Measurements from ENCODE around the gene SLC35E1.
"Not testable (repeated sequence)": the region's sequence is repeated elsewhere in the genome, so short reads cannot be mapped to it uniquely, and the experiment has no call there.

Gene SLC35E1

GRCh38 chr19:16522559-16523377 is 49.4 kb downstream of the SLC35E1 start:
- DNase-seq (ENCODE audit: low spot score), result no peak

- DNase-seq (ENCODE audit: low spot score), result no peak
Measured at GRCh38 chr19:16521715-16522289, 50.4 kb downstream of the SLC35E1 start.

- no peak for DNase-seq (ENCODE audit: low spot score)
Measured at GRCh38 chr19:16520986-16521624, 51.1 kb downstream of the SLC35E1 start.

GRCh38 chr19:16520074-16520973 is 51.9 kb downstream of the SLC35E1 start:
- no peak for DNase-seq (ENCODE audit: low spot score)

GRCh38 chr19:16519230-16519687 is 53.0 kb downstream of the SLC35E1 start:
- DNase-seq (ENCODE audit: low spot score), result no peak

GRCh38 chr19:16518483-16519229 is 53.6 kb downstream of the SLC35E1 start:
- no peak for DNase-seq (ENCODE audit: low spot score)

- DNase-seq (ENCODE audit: low spot score), result no peak
Measured at GRCh38 chr19:16518061-16518460, 54.2 kb downstream of the SLC35E1 start.

GRCh38 chr19:16516923-16517610 is 55.1 kb downstream of the SLC35E1 start:
- no peak for DNase-seq (ENCODE audit: low spot score)

GRCh38 chr19:16516381-16516780 is 55.8 kb downstream of the SLC35E1 start:
- no peak for DNase-seq (ENCODE audit: low spot score)

- DNase-seq (ENCODE audit: low spot score), result no peak
Measured at GRCh38 chr19:16514383-16515019, 57.7 kb downstream of the SLC35E1 start.

GRCh38 chr19:16512611-16513010 is 59.6 kb downstream of the SLC35E1 start:
- DNase-seq (ENCODE audit: low spot score), result not testable (repeated sequence)

- no peak for DNase-seq (ENCODE audit: low spot score)
Measured at GRCh38 chr19:16509141-16510061, 62.8 kb downstream of the SLC35E1 start.

- DNase-seq (ENCODE audit: low spot score), result no peak
Measured at GRCh38 chr19:16508546-16508945, 63.7 kb downstream of the SLC35E1 start.

- DNase-seq (ENCODE audit: low spot score), result no peak
Measured at GRCh38 chr19:16506961-16507360, 65.3 kb downstream of the SLC35E1 start.

- DNase-seq (ENCODE audit: low spot score), result not testable (repeated sequence)
Measured at GRCh38 chr19:16506161-16506560, 66.1 kb downstream of the SLC35E1 start.

GRCh38 chr19:16504271-16504670 is 67.9 kb downstream of the SLC35E1 start:
- no peak for DNase-seq (ENCODE audit: low spot score)

Measured in hematopoietic multipotent progenitor cell treated with erythropoietin and hydrocortisone succinate and interleukin-3 and kit ligand, for 15 days (in vitro differentiated cells).